Ishikawa (cell line): ENCODE results near the gene RNF149.

Experiments used
- EP300 ChIP-seq: IDR thresholded peaks from 2 replicates; pipeline ENCODE4 v1.6.1; 2012; ENCODE audit warnings: borderline replicate concordance
- FOXM1 ChIP-seq: IDR thresholded peaks from 2 replicates; pipeline ENCODE4 v1.6.1; 2012; ENCODE audit warnings: low read depth, borderline replicate concordance
- RAD21 ChIP-seq: IDR thresholded peaks from 2 replicates; pipeline ENCODE4 v1.6.1; 2012; ENCODE audit warnings: low read depth

DNA sequence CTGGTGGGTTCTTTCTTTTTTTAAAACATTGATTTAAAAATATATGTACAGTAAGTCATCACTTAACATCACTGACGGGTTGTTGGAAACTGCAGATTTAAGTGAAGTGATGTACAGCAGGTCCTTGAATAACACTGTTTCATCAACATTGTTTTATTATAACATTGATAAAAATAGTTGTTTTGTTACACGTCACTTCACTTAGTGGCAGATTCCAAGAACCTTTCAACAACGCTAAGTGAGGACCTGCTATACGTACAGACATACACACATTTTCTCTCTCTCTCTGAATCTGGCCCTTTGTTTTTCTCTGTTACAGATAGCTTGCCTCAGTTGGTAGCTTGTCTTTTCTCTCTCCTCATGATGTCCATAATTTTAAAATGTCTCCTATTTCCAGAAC, 46.4 kb downstream of the RNF149 start:
- TF ChIP-seq FOXM1 (no peak), RAD21 (no peak), EP300 (no peak)
